H1 (cell line): ENCODE measurements around the gene PDE4B. TPM values are rescaled to one million over a fixed set of nuclear protein-coding genes. Genes with fewer than 3 reads are reported as not detected.

Experiments
- CTCF ChIA-PET: fragments of 300-600 bp; sonication (Branson Sonifier 250); formaldehyde crosslinking; loops from one replicate; lab custom pipeline; 2021; ENCODE audit not compliant: partially characterized antibody; lab: Charles Lee
- POLR2A ChIA-PET: fragments of 300-600 bp; sonication (Branson Sonifier 250); formaldehyde crosslinking; loops from one replicate; lab custom pipeline; 2021; ENCODE audit warnings: inconsistent platforms; ENCODE audit not compliant: partially characterized antibody; lab: Charles Lee
- DNase-seq, 2 experiments: peaks; one replicate each; pipeline versions ENCODE4 v3.0.0 to v3.0.0-alpha.2; 2010 to 2022; ENCODE audit warnings: low spot score in 2 of 2, low read depth in 1 of 2, mixed read lengths in 1 of 2
- FAIRE-seq: peaks from 2 replicates; lab custom pipeline; 2011; peaks lifted over from hg19 to GRCh38; lab: Jason Lieb, UNC
- H2AFZ ChIP-seq: 2 replicates; pipeline ENCODE4 v1.8.1; 2012; ENCODE audit warnings: low read length, inconsistent platforms
- H2AK5ac ChIP-seq: 2 replicates; pipeline ENCODE4 v1.6.1; 2013; ENCODE audit warnings: low read depth, low read length
- H2BK120ac ChIP-seq: replicated peaks from 2 replicates; pipeline ENCODE3; 2013; ENCODE audit warnings: low read depth, low read length, inconsistent platforms
- H2BK12ac ChIP-seq: 2 replicates; pipeline ENCODE4 v1.6.1; 2013; ENCODE audit warnings: low read depth, low read length
- H2BK15ac ChIP-seq: 2 replicates; pipeline ENCODE4 v1.6.1; 2013; ENCODE audit warnings: low read length
- H2BK20ac ChIP-seq: 2 replicates; pipeline ENCODE4 v1.6.1; 2013; ENCODE audit warnings: low read length
- H2BK5ac ChIP-seq: 2 replicates; pipeline ENCODE4 v1.6.1; 2013; ENCODE audit warnings: low read depth, low read length
- H3K14ac ChIP-seq: 2 replicates; pipeline ENCODE4 v1.6.1; 2013; ENCODE audit warnings: inconsistent platforms; ENCODE audit not compliant: insufficient read length
- H3K18ac ChIP-seq: 2 replicates; pipeline ENCODE4 v1.6.1; 2013; ENCODE audit warnings: low read length; ENCODE audit errors: extremely low read depth
- H3K23ac ChIP-seq: 2 replicates; pipeline ENCODE4 v1.6.1; 2013; ENCODE audit warnings: inconsistent platforms; ENCODE audit not compliant: insufficient read length
- H3K23me2 ChIP-seq: 2 replicates; pipeline ENCODE4 v1.6.1; 2013; ENCODE audit warnings: low read depth, low read length
- H3K27ac ChIP-seq: 2 replicates; pipeline ENCODE4 v1.6.1; 2011; ENCODE audit warnings: low read depth, low read length, inconsistent platforms
- H3K27me3 ChIP-seq, 4 experiments: replicated peaks in 1 of 4; 1 replicate in 1 of 4; 2 replicates in 3 of 4; pipeline versions ENCODE4 v1.6.1 to v1.8.1; 2011 to 2013; ENCODE audit warnings: low read length in 3 of 4, mild to moderate bottlenecking in 3 of 4, inconsistent platforms in 2 of 4, mixed read lengths in 2 of 4, moderate library complexity in 1 of 4; ENCODE audit not compliant: control insufficient read depth in 3 of 4, insufficient read depth in 3 of 4; ENCODE audit errors: extremely low read depth in 1 of 4
- H3K36me3 ChIP-seq, 4 experiments: 2 replicates each; pipeline versions ENCODE4 v1.6.1 to v1.8.1; 2011 to 2013; ENCODE audit warnings: mild to moderate bottlenecking in 4 of 4, low read length in 3 of 4, moderate library complexity in 2 of 4, control low read depth in 1 of 4, inconsistent platforms in 1 of 4; ENCODE audit not compliant: insufficient read depth in 4 of 4, control insufficient read depth in 2 of 4
- H3K4ac ChIP-seq: replicated peaks from 2 replicates; pipeline ENCODE3; 2013; ENCODE audit warnings: low read length, low read depth, mixed read lengths, inconsistent platforms; ENCODE audit not compliant: insufficient read length
- H3K4me1 ChIP-seq, 4 experiments: replicated peaks in 1 of 4; 1 replicate in 1 of 4; 2 replicates in 3 of 4; pipeline versions ENCODE4 v1.6.1 to v1.8.1; 2011 to 2013; ENCODE audit warnings: low read length in 3 of 4, inconsistent platforms in 2 of 4, mixed read lengths in 1 of 4; ENCODE audit not compliant: insufficient read depth in 4 of 4, control insufficient read depth in 3 of 4
- H3K4me2 ChIP-seq, 2 experiments: 2 replicates each; pipeline versions ENCODE4 v1.6.1 to v1.8.1; 2011 to 2013; ENCODE audit warnings: low read depth in 2 of 2, low read length in 2 of 2, control low read depth in 1 of 2, inconsistent platforms in 1 of 2, mild to moderate bottlenecking in 1 of 2; ENCODE audit not compliant: insufficient read depth in 1 of 2
- H3K4me3 ChIP-seq, 4 experiments: fragments of 200-600, 300-600 bp in 1 of 4; sonication (generic), shearing (Covaris generic), sonication (Bioruptor Twin) in 1 of 4; 2 replicates each; pipeline versions ENCODE4 v1.5.1 to v1.8.1; 2011 to 2016; ENCODE audit warnings: low read length in 4 of 4, low read depth in 3 of 4, control low read depth in 2 of 4, inconsistent platforms in 2 of 4, mild to moderate bottlenecking in 2 of 4, mixed read lengths in 1 of 4, moderate library complexity in 1 of 4; ENCODE audit not compliant: insufficient read depth in 2 of 4; ENCODE audit errors: extremely low read depth in 1 of 4
- H3K56ac ChIP-seq: replicated peaks from 2 replicates; pipeline ENCODE3; 2013; ENCODE audit warnings: low read depth, mild to moderate bottlenecking, mixed read lengths, low read length, inconsistent platforms; ENCODE audit not compliant: insufficient read length
- H3K79me1 ChIP-seq: 2 replicates; pipeline ENCODE4 v1.6.1; 2013; ENCODE audit warnings: low read depth, low read length, control low read depth
- H3K79me2 ChIP-seq, 2 experiments: 2 replicates each; pipeline versions ENCODE4 v1.6.1 to v1.8.1; 2012 to 2013; ENCODE audit warnings: low read length in 2 of 2, mild to moderate bottlenecking in 2 of 2, inconsistent platforms in 1 of 2; ENCODE audit not compliant: insufficient read depth in 2 of 2, control insufficient read depth in 1 of 2
- H3K9ac ChIP-seq, 4 experiments: replicated peaks in 1 of 4; 1 replicate in 1 of 4; 2 replicates in 3 of 4; pipeline versions ENCODE4 v1.6.1 to v1.8.1; 2011 to 2013; ENCODE audit warnings: low read depth in 3 of 4, low read length in 3 of 4, control low read depth in 2 of 4, mild to moderate bottlenecking in 2 of 4, moderate library complexity in 2 of 4, inconsistent platforms in 1 of 4; ENCODE audit errors: extremely low read depth in 1 of 4
- H3K9me3 ChIP-seq, 2 experiments: 2 replicates each; pipeline versions ENCODE4 v1.6.1 to v1.8.1; 2012 to 2013; ENCODE audit warnings: mild to moderate bottlenecking in 2 of 2, moderate library complexity in 2 of 2, control low read depth in 1 of 2, inconsistent platforms in 1 of 2, low read depth in 1 of 2, low read length in 1 of 2, mixed read lengths in 1 of 2; ENCODE audit not compliant: insufficient read depth in 2 of 2
- H4K20me1 ChIP-seq, 2 experiments: replicated peaks in 1 of 2; 2 replicates each; pipeline versions ENCODE3 to v1.8.1; 2011 to 2013; ENCODE audit warnings: inconsistent platforms in 2 of 2, low read length in 2 of 2, mild to moderate bottlenecking in 1 of 2; ENCODE audit not compliant: insufficient read depth in 2 of 2, control insufficient read depth in 1 of 2
- H4K5ac ChIP-seq: 2 replicates; pipeline ENCODE4 v1.6.1; 2013; ENCODE audit warnings: low read length, low read depth, mixed read lengths, inconsistent platforms; ENCODE audit not compliant: insufficient read length
- H4K8ac ChIP-seq: 2 replicates; pipeline ENCODE4 v1.8.0; 2013; ENCODE audit warnings: mild to moderate bottlenecking, moderate library complexity, low read length, inconsistent platforms; ENCODE audit not compliant: insufficient read depth; ENCODE audit errors: extremely low read depth
- H4K91ac ChIP-seq: replicated peaks from 2 replicates; pipeline ENCODE3; 2013; ENCODE audit warnings: low read length, mixed read lengths, inconsistent platforms; ENCODE audit not compliant: insufficient read length
- ASH2L ChIP-seq: fragments of 200-600, 300-600 bp; sonication (generic); IDR thresholded peaks from one replicate; pipeline ENCODE4 v1.7.1; 2017; ENCODE audit warnings: low read length
- ATF2 ChIP-seq: IDR thresholded peaks from 2 replicates; pipeline ENCODE4 v1.6.1; 2012; ENCODE audit warnings: low read length, inconsistent platforms
- ATF3 ChIP-seq: IDR thresholded peaks from 2 replicates; pipeline ENCODE4 v1.6.1; 2011; ENCODE audit warnings: low read depth, mild to moderate bottlenecking, low read length; ENCODE audit not compliant: insufficient read depth
- CHD1 ChIP-seq: IDR thresholded peaks from 2 replicates; pipeline ENCODE4 v1.6.1; 2012; ENCODE audit warnings: low read depth, low read length, improper control_type of control experiment
- CHD2 ChIP-seq: IDR thresholded peaks from 2 replicates; pipeline ENCODE4 v1.6.1; 2012; ENCODE audit warnings: low read length, improper control_type of control experiment
- KDM1A ChIP-seq: fragments of 200-600, 300-600 bp; sonication (generic); IDR thresholded peaks from 2 replicates; pipeline ENCODE4 v1.7.1; 2016; ENCODE audit warnings: mild to moderate bottlenecking, low read length, borderline replicate concordance
- KDM5A ChIP-seq: fragments of 200-600 bp; IDR thresholded peaks from 2 replicates; pipeline ENCODE4 v1.7.1; 2012; ENCODE audit warnings: mild to moderate bottlenecking, low read length, inconsistent platforms, mixed read lengths
- POLR2A ChIP-seq, 2 experiments: IDR thresholded peaks; 1 replicate in 1 of 2; 2 replicates in 1 of 2; pipeline ENCODE4 v1.6.1; 2011; ENCODE audit warnings: low read depth in 2 of 2, low read length in 2 of 2, mild to moderate bottlenecking in 2 of 2; ENCODE audit errors: control extremely low read depth in 1 of 2
- RXRA ChIP-seq: IDR thresholded peaks from 2 replicates; pipeline ENCODE4 v1.6.1; 2011; ENCODE audit warnings: low read depth, mild to moderate bottlenecking, low read length, moderate library complexity; ENCODE audit not compliant: insufficient read depth
- WGBS, 2 experiments: shearing (Covaris generic) in 1 of 2; methylation state at CpG; one replicate each; pipeline versions ENCODE4 v1.1.6 to v1.1.7; 2013 to 2015; ENCODE audit warnings: low lambda C conversion rate in 2 of 2, mixed read lengths in 2 of 2, inconsistent platforms in 1 of 2, low coverage in 1 of 2, missing lambda C conversion rate in 1 of 2; ENCODE audit not compliant: insufficient replicate concordance in 2 of 2, insufficient coverage in 1 of 2, insufficient read length in 1 of 2; ENCODE audit errors: extremely low coverage in 1 of 2, missing lambda C conversion rate in 1 of 2; 5-methylcytosine and 5-hydroxymethylcytosine counted together
- polyA plus RNA-seq, 7 experiments: library from polyadenylated mRNA; depleted of rRNA in 3 of 7; stranded (reverse) in 5 of 7; unstranded in 2 of 7; fragments of >200 nt in 5 of 7; fragments of 200-250 nt in 2 of 7; gene quantifications; 1 replicate in 5 of 7; 2 replicates in 1 of 7; 4 replicates in 1 of 7; pipeline versions ENCODE4 v1.2.1 to v1.2.3, GENCODE V29; 2011 to 2013; ENCODE audit warnings: missing spikeins in 2 of 7, mixed read lengths in 2 of 7
- total RNA-seq: library from RNA; stranded (reverse); fragmentation: NEBNext Ultra II Directional; extraction: Animal tissue kit (Norgen Biotek cat#: 25700); gene quantifications from 2 replicates; pipeline ENCODE4 v1.2.1, GENCODE V29; 2021

The PDE4B gene
- total and polyA plus RNA-seq, 2 of the 8 experiments (the other 6 are each of a cell fraction or from before 2014, with no cell fraction given), result 5.0 to 15.1 TPM

- Histone ChIP-seq H3K9ac (no peak overlapping the region), H2AFZ (no peak overlapping the region), H3K4me2 (peak overlapping the region in 1 of 2 experiments; percentile 99; a peak in 1 of 4 replicates), H3K4me3 (no peak overlapping the region), H3K36me3 (no peaks in the 10 kb centered on the region), H4K5ac (no peak overlapping the region), H2BK15ac (no peak overlapping the region), H3K79me2 (no peaks in the 10 kb centered on the region), H3K56ac (no peak overlapping the region), H3K9me3 (no peaks in the 10 kb centered on the region), H3K14ac (no peak overlapping the region), H2BK12ac (no peak overlapping the region), H3K79me1 (no peaks in the 10 kb centered on the region), H3K27me3 (peaks cover 22 to 48% (median 38%) of the 10 kb centered on the region in 4 experiments), H2BK20ac (no peak overlapping the region), H3K4ac (no peak overlapping the region), H4K8ac (no peak overlapping the region), H3K23ac (no peak overlapping the region), H2AK5ac (no peak overlapping the region), H4K20me1 (peaks cover 1 to 2% of the 10 kb centered on the region in 2 experiments), H2BK120ac (no peak overlapping the region), H3K27ac (no peak overlapping the region), H3K23me2 (peaks cover 16% of the 10 kb centered on the region), H3K4me1 (peaks cover 0 to 5% (median 2%) of the 10 kb centered on the region in 4 experiments; a peak in 5 of 7 replicates), H4K91ac (no peak overlapping the region), H2BK5ac (no peak overlapping the region), H3K18ac (no peak overlapping the region)
- CTCF ChIA-PET, result interaction anchor here (0.6 to 1.8 kb wide), 6 partner anchors 15 to 646 kb away, joined by 3 to 5 read pairs (median 4); no protein-coding TSS in a partner anchor
- WGBS, 2 experiments, result 86% methylated on average over 4 of the region's 4 CpGs; no CpG with 5 or more reads in 1 of the 2 experiments
- DNase-seq, result no peak
- no peak for FAIRE-seq
- TF ChIP-seq ATF3, result no peak
- TF ChIP-seq POLR2A (IDR thresholded peaks at IDR 0.05; ENCODE audit: control extremely low read depth in 1 of 2, low read depth in 2 of 2, low read length in 2 of 2), result no peak
- TF ChIP-seq RXRA, result no peak
- no peak for TF ChIP-seq CHD1
- TF ChIP-seq ASH2L, result no peak
- no peak for TF ChIP-seq KDM5A
- no peak for TF ChIP-seq CHD2
- TF ChIP-seq KDM1A, result no peak
- TF ChIP-seq ATF2, result no peak
- POLR2A ChIA-PET, result no interaction called here
Measured at GRCh38 chr1:65791396-65791795, 1.3 kb upstream of the PDE4B start.
